PC-3 (cell line): ENCODE data around the gene IGFALS. TPM values are rescaled to one million over a fixed set of nuclear protein-coding genes. Genes with fewer than 3 reads are reported as not detected.

Experiments
- ATAC-seq: fragments of 200-7000 bp; cut with Tn5 transposase; 2 replicates; pipeline ENCODE4 v1.9.1; 2020; ENCODE audit warnings: mild to moderate bottlenecking, moderate library complexity
- BruUV-seq: library from RNA; stranded (reverse); fragments of 400-500 nt; replicated peaks from 2 replicates; lab custom pipeline; 2021; lab: Mats Ljungman, UMichigan
- CTCF ChIA-PET: fragments of 300-600 bp; sonication (Branson Sonifier 250); formaldehyde crosslinking; loops from one replicate; lab custom pipeline; 2022; ENCODE audit warnings: antibody characterized with exemption; lab: Charles Lee
- POLR2A ChIA-PET: fragments of 300-600 bp; sonication (Branson Sonifier 250); formaldehyde crosslinking; loops from one replicate; lab custom pipeline; 2022; ENCODE audit warnings: antibody characterized with exemption; ENCODE audit not compliant: unreplicated experiment; lab: Charles Lee
- DNase-seq: peaks from one replicate; pipeline ENCODE4 v3.0.0-alpha.2; 2015
- H2AFZ ChIP-seq: fragments of 300-600 bp; sonication (generic); 2 replicates; pipeline ENCODE4 v1.6.0; 2016; ENCODE audit warnings: antibody characterized with exemption, low read length
- H3F3A ChIP-seq: fragments of 300-600 bp; sonication (generic); one replicate; pipeline ENCODE4 v1.6.0; 2017; ENCODE audit warnings: antibody characterized with exemption, low read length, control low read depth, mild to moderate bottlenecking; ENCODE audit not compliant: unreplicated experiment
- H3K27ac ChIP-seq: fragments of 300-600 bp; sonication (generic); 2 replicates; pipeline ENCODE4 v1.5.1; 2016; ENCODE audit warnings: mild to moderate bottlenecking, low read length
- H3K27me3 ChIP-seq: fragments of 300-600 bp; sonication (generic); 2 replicates; pipeline ENCODE4 v1.6.1; 2016; ENCODE audit warnings: low read length, mixed read lengths
- H3K36me3 ChIP-seq: fragments of 300-600 bp; sonication (generic); 2 replicates; pipeline ENCODE4 v1.6.1; 2016; ENCODE audit warnings: low read depth, mixed run types, low read length, mixed read lengths
- H3K4me1 ChIP-seq: fragments of 300-600 bp; sonication (generic); 2 replicates; pipeline ENCODE4 v1.5.1; 2016; ENCODE audit warnings: low read length; ENCODE audit not compliant: insufficient read depth
- H3K4me2 ChIP-seq: fragments of 300-600 bp; sonication (generic); 2 replicates; pipeline ENCODE4 v1.6.0; 2016; ENCODE audit warnings: low read length
- H3K4me3 ChIP-seq: fragments of 300-600 bp; sonication (generic); 2 replicates; pipeline ENCODE4 v1.5.1; 2016; ENCODE audit warnings: mild to moderate bottlenecking, low read length, mixed read lengths
- H3K79me2 ChIP-seq: fragments of 300-600 bp; sonication (generic); 2 replicates; pipeline ENCODE4 v1.6.1; 2017; ENCODE audit warnings: low read length, mixed read lengths
- H3K9ac ChIP-seq: fragments of 300-600 bp; sonication (generic); 2 replicates; pipeline ENCODE4 v1.6.0; 2016; ENCODE audit warnings: mild to moderate bottlenecking, low read length
- H3K9me2 ChIP-seq: fragments of 300-600 bp; sonication (generic); replicated peaks from 2 replicates; pipeline ENCODE4 v1.6.1; 2016; ENCODE audit warnings: mixed run types, low read length, mixed read lengths
- H3K9me3 ChIP-seq: fragments of 300-600 bp; sonication (generic); 2 replicates; pipeline ENCODE4 v1.6.1; 2016; ENCODE audit warnings: low read length, mixed read lengths
- H4K20me1 ChIP-seq: fragments of 300-600 bp; sonication (generic); 2 replicates; pipeline ENCODE4 v1.6.1; 2016; ENCODE audit warnings: low read length, mixed read lengths
- CTCF ChIP-seq: fragments of 300-600 bp; sonication (generic); conservative IDR thresholded peaks from 2 replicates; pipeline ENCODE4 v1.5.1; 2017; ENCODE audit warnings: antibody characterized with exemption, low read depth, mild to moderate bottlenecking, low read length
- EZH2 ChIP-seq: fragments of 300-600 bp; sonication (generic); IDR thresholded peaks from one replicate; pipeline ENCODE4 v1.6.1; 2017; ENCODE audit warnings: antibody characterized with exemption, mild to moderate bottlenecking, low read length; ENCODE audit not compliant: unreplicated experiment
- EZH2phosphoT487 ChIP-seq: fragments of 300-600 bp; sonication (generic); IDR thresholded peaks from 2 replicates; pipeline ENCODE4 v1.6.1; 2018; ENCODE audit warnings: mild to moderate bottlenecking, antibody characterized with exemption, low read length, borderline replicate concordance
- intact Hi-C: fragments of 100-400 bp; cut with micrococcal nuclease; formaldehyde crosslinking; loops from 2 replicates; pipeline ENCODE4 v1.9.0; 2023
- total RNA-seq: library from RNA; depleted of rRNA; stranded (reverse); fragments of >200 nt; gene quantifications from 2 replicates; pipeline ENCODE4 v1.2.3, GENCODE V29; 2014

The IGFALS gene
- total RNA-seq, 1 experiment from 2014 or later, result not detected

- H3K9me2 ChIP-seq, result no peaks in the 10 kb centered on the region
- no peak overlapping the region for H3K4me3 ChIP-seq
- no peaks in the 10 kb centered on the region for H3K27me3 ChIP-seq
- H3K36me3 ChIP-seq, result no peaks in the 10 kb centered on the region
- ChIA-PET POLR2A (no interaction called here), CTCF (no interaction called here)
- ATAC-seq, result no peak
- intact Hi-C loops, result no loop called here
- peaks cover 9% of the 10 kb centered on the region for H3K4me1 ChIP-seq
- no peak overlapping the region for H3K4me2 ChIP-seq
- H2AFZ ChIP-seq, result no peak overlapping the region
- no peak overlapping the region for H3K9ac ChIP-seq
- peaks cover 15% of the 10 kb centered on the region; the same call in 1 of the 2 replicates for H4K20me1 ChIP-seq
- no TSS peak for BruUV-seq
- no peak for TF ChIP-seq CTCF
- no peaks in the 10 kb centered on the region for H3K9me3 ChIP-seq
- H3F3A ChIP-seq, result no peaks in the 10 kb centered on the region
- no peak for DNase-seq
- H3K27ac ChIP-seq, result no peak overlapping the region
- peaks cover 31% of the 10 kb centered on the region for H3K79me2 ChIP-seq
Observed at GRCh38 chr16:1832838-1833454, 39.4 kb upstream of the IGFALS start.

- TF ChIP-seq EZH2phosphoT487, result no peak
- no peak for TF ChIP-seq EZH2
- no peak for TF ChIP-seq CTCF
- no TSS peak for BruUV-seq
- DNase-seq (no peak), ATAC-seq (no peak)
- Histone ChIP-seq H3K9me3 (no peaks in the 10 kb centered on the region), H3F3A (no peaks in the 10 kb centered on the region), H3K79me2 (peaks cover 40% of the 10 kb centered on the region), H4K20me1 (peaks cover 15% of the 10 kb centered on the region; the same call in 1 of the 2 replicates), H3K36me3 (no peaks in the 10 kb centered on the region), H3K27me3 (no peaks in the 10 kb centered on the region), H3K4me3 (no peak overlapping the region), H2AFZ (no peak overlapping the region), H3K4me2 (no peak overlapping the region), H3K4me1 (peaks cover 9% of the 10 kb centered on the region), H3K27ac (no peak overlapping the region), H3K9me2 (no peaks in the 10 kb centered on the region), H3K9ac (no peak overlapping the region)
- CTCF ChIA-PET, result interaction anchor here (0.7 kb wide), 1 partner anchor 140 kb away, joined by 3 read pairs; the partner anchor contains the start of gene TBL3
- POLR2A ChIA-PET, result no interaction called here
- intact Hi-C loops, result no loop called here
Observed at GRCh38 chr16:1831186-1832075, 37.9 kb upstream of the IGFALS start.
